H1 (cell line): Measurements from ENCODE around the gene FBXO11. TPM values are rescaled to one million over a fixed set of nuclear protein-coding genes. Genes with fewer than 3 reads are reported as not detected.

Source experiments
- CTCF ChIA-PET: fragments of 300-600 bp; sonication (Branson Sonifier 250); formaldehyde crosslinking; loops from one replicate; lab custom pipeline; 2021; ENCODE audit not compliant: partially characterized antibody; lab: Charles Lee
- POLR2A ChIA-PET: fragments of 300-600 bp; sonication (Branson Sonifier 250); formaldehyde crosslinking; loops from one replicate; lab custom pipeline; 2021; ENCODE audit warnings: inconsistent platforms; ENCODE audit not compliant: partially characterized antibody; lab: Charles Lee
- DNase-seq, 2 experiments: peaks; one replicate each; pipeline versions ENCODE4 v3.0.0 to v3.0.0-alpha.2; 2010 to 2022; ENCODE audit warnings: low spot score in 2 of 2, low read depth in 1 of 2, mixed read lengths in 1 of 2
- FAIRE-seq: peaks from 2 replicates; lab custom pipeline; 2011; peaks lifted over from hg19 to GRCh38; lab: Jason Lieb, UNC
- H2AFZ ChIP-seq: 2 replicates; pipeline ENCODE4 v1.8.1; 2012; ENCODE audit warnings: low read length, inconsistent platforms
- H2AK5ac ChIP-seq: 2 replicates; pipeline ENCODE4 v1.6.1; 2013; ENCODE audit warnings: low read depth, low read length
- H2BK120ac ChIP-seq: replicated peaks from 2 replicates; pipeline ENCODE3; 2013; ENCODE audit warnings: low read depth, low read length, inconsistent platforms
- H2BK12ac ChIP-seq: 2 replicates; pipeline ENCODE4 v1.6.1; 2013; ENCODE audit warnings: low read depth, low read length
- H2BK15ac ChIP-seq: 2 replicates; pipeline ENCODE4 v1.6.1; 2013; ENCODE audit warnings: low read length
- H2BK20ac ChIP-seq: 2 replicates; pipeline ENCODE4 v1.6.1; 2013; ENCODE audit warnings: low read length
- H2BK5ac ChIP-seq: 2 replicates; pipeline ENCODE4 v1.6.1; 2013; ENCODE audit warnings: low read depth, low read length
- H3K14ac ChIP-seq: 2 replicates; pipeline ENCODE4 v1.6.1; 2013; ENCODE audit warnings: inconsistent platforms; ENCODE audit not compliant: insufficient read length
- H3K18ac ChIP-seq: 2 replicates; pipeline ENCODE4 v1.6.1; 2013; ENCODE audit warnings: low read length; ENCODE audit errors: extremely low read depth
- H3K23ac ChIP-seq: 2 replicates; pipeline ENCODE4 v1.6.1; 2013; ENCODE audit warnings: inconsistent platforms; ENCODE audit not compliant: insufficient read length
- H3K23me2 ChIP-seq: 2 replicates; pipeline ENCODE4 v1.6.1; 2013; ENCODE audit warnings: low read depth, low read length
- H3K27ac ChIP-seq: 2 replicates; pipeline ENCODE4 v1.6.1; 2011; ENCODE audit warnings: low read depth, low read length, inconsistent platforms
- H3K27me3 ChIP-seq, 4 experiments: replicated peaks in 1 of 4; 1 replicate in 1 of 4; 2 replicates in 3 of 4; pipeline versions ENCODE4 v1.6.1 to v1.8.1; 2011 to 2013; ENCODE audit warnings: low read length in 3 of 4, mild to moderate bottlenecking in 3 of 4, inconsistent platforms in 2 of 4, mixed read lengths in 2 of 4, moderate library complexity in 1 of 4; ENCODE audit not compliant: control insufficient read depth in 3 of 4, insufficient read depth in 3 of 4; ENCODE audit errors: extremely low read depth in 1 of 4
- H3K36me3 ChIP-seq, 4 experiments: 2 replicates each; pipeline versions ENCODE4 v1.6.1 to v1.8.1; 2011 to 2013; ENCODE audit warnings: mild to moderate bottlenecking in 4 of 4, low read length in 3 of 4, moderate library complexity in 2 of 4, control low read depth in 1 of 4, inconsistent platforms in 1 of 4; ENCODE audit not compliant: insufficient read depth in 4 of 4, control insufficient read depth in 2 of 4
- H3K4ac ChIP-seq: replicated peaks from 2 replicates; pipeline ENCODE3; 2013; ENCODE audit warnings: low read length, low read depth, mixed read lengths, inconsistent platforms; ENCODE audit not compliant: insufficient read length
- H3K4me1 ChIP-seq, 4 experiments: replicated peaks in 1 of 4; 1 replicate in 1 of 4; 2 replicates in 3 of 4; pipeline versions ENCODE4 v1.6.1 to v1.8.1; 2011 to 2013; ENCODE audit warnings: low read length in 3 of 4, inconsistent platforms in 2 of 4, mixed read lengths in 1 of 4; ENCODE audit not compliant: insufficient read depth in 4 of 4, control insufficient read depth in 3 of 4
- H3K4me2 ChIP-seq, 2 experiments: 2 replicates each; pipeline versions ENCODE4 v1.6.1 to v1.8.1; 2011 to 2013; ENCODE audit warnings: low read depth in 2 of 2, low read length in 2 of 2, control low read depth in 1 of 2, inconsistent platforms in 1 of 2, mild to moderate bottlenecking in 1 of 2; ENCODE audit not compliant: insufficient read depth in 1 of 2
- H3K4me3 ChIP-seq, 4 experiments: fragments of 200-600, 300-600 bp in 1 of 4; sonication (generic), shearing (Covaris generic), sonication (Bioruptor Twin) in 1 of 4; 2 replicates each; pipeline versions ENCODE4 v1.5.1 to v1.8.1; 2011 to 2016; ENCODE audit warnings: low read length in 4 of 4, low read depth in 3 of 4, control low read depth in 2 of 4, inconsistent platforms in 2 of 4, mild to moderate bottlenecking in 2 of 4, mixed read lengths in 1 of 4, moderate library complexity in 1 of 4; ENCODE audit not compliant: insufficient read depth in 2 of 4; ENCODE audit errors: extremely low read depth in 1 of 4
- H3K56ac ChIP-seq: replicated peaks from 2 replicates; pipeline ENCODE3; 2013; ENCODE audit warnings: low read depth, mild to moderate bottlenecking, mixed read lengths, low read length, inconsistent platforms; ENCODE audit not compliant: insufficient read length
- H3K79me1 ChIP-seq: 2 replicates; pipeline ENCODE4 v1.6.1; 2013; ENCODE audit warnings: low read depth, low read length, control low read depth
- H3K79me2 ChIP-seq, 2 experiments: 2 replicates each; pipeline versions ENCODE4 v1.6.1 to v1.8.1; 2012 to 2013; ENCODE audit warnings: low read length in 2 of 2, mild to moderate bottlenecking in 2 of 2, inconsistent platforms in 1 of 2; ENCODE audit not compliant: insufficient read depth in 2 of 2, control insufficient read depth in 1 of 2
- H3K9ac ChIP-seq, 4 experiments: replicated peaks in 1 of 4; 1 replicate in 1 of 4; 2 replicates in 3 of 4; pipeline versions ENCODE4 v1.6.1 to v1.8.1; 2011 to 2013; ENCODE audit warnings: low read depth in 3 of 4, low read length in 3 of 4, control low read depth in 2 of 4, mild to moderate bottlenecking in 2 of 4, moderate library complexity in 2 of 4, inconsistent platforms in 1 of 4; ENCODE audit errors: extremely low read depth in 1 of 4
- H3K9me3 ChIP-seq, 2 experiments: 2 replicates each; pipeline versions ENCODE4 v1.6.1 to v1.8.1; 2012 to 2013; ENCODE audit warnings: mild to moderate bottlenecking in 2 of 2, moderate library complexity in 2 of 2, control low read depth in 1 of 2, inconsistent platforms in 1 of 2, low read depth in 1 of 2, low read length in 1 of 2, mixed read lengths in 1 of 2; ENCODE audit not compliant: insufficient read depth in 2 of 2
- H4K20me1 ChIP-seq, 2 experiments: replicated peaks in 1 of 2; 2 replicates each; pipeline versions ENCODE3 to v1.8.1; 2011 to 2013; ENCODE audit warnings: inconsistent platforms in 2 of 2, low read length in 2 of 2, mild to moderate bottlenecking in 1 of 2; ENCODE audit not compliant: insufficient read depth in 2 of 2, control insufficient read depth in 1 of 2
- H4K5ac ChIP-seq: 2 replicates; pipeline ENCODE4 v1.6.1; 2013; ENCODE audit warnings: low read length, low read depth, mixed read lengths, inconsistent platforms; ENCODE audit not compliant: insufficient read length
- H4K8ac ChIP-seq: 2 replicates; pipeline ENCODE4 v1.8.0; 2013; ENCODE audit warnings: mild to moderate bottlenecking, moderate library complexity, low read length, inconsistent platforms; ENCODE audit not compliant: insufficient read depth; ENCODE audit errors: extremely low read depth
- H4K91ac ChIP-seq: replicated peaks from 2 replicates; pipeline ENCODE3; 2013; ENCODE audit warnings: low read length, mixed read lengths, inconsistent platforms; ENCODE audit not compliant: insufficient read length
- CBX5 ChIP-seq: fragments of 300-800, 300-1000 bp; sonication (generic); IDR thresholded peaks from 2 replicates; pipeline ENCODE4 v1.7.1; 2016; ENCODE audit warnings: antibody characterized with exemption, low read length, low read depth
- CHD1 ChIP-seq: IDR thresholded peaks from 2 replicates; pipeline ENCODE4 v1.6.1; 2012; ENCODE audit warnings: low read depth, low read length, improper control_type of control experiment
- HDAC6 ChIP-seq: IDR thresholded peaks from one replicate; pipeline ENCODE4 v1.7.1; 2012; ENCODE audit warnings: low read depth, mild to moderate bottlenecking, inconsistent platforms, low read length, moderate library complexity
- MAX ChIP-seq: IDR thresholded peaks from 2 replicates; pipeline ENCODE4 v1.6.1; 2012; ENCODE audit warnings: inconsistent platforms
- NRF1 ChIP-seq: IDR thresholded peaks from 2 replicates; pipeline ENCODE4 v1.6.1; 2011; ENCODE audit warnings: mild to moderate bottlenecking, low read depth, low read length, improper control_type of control experiment
- RBBP5 ChIP-seq: IDR thresholded peaks from 2 replicates; pipeline ENCODE4 v1.7.1; 2012; ENCODE audit warnings: low read depth, mild to moderate bottlenecking, inconsistent platforms, low read length, moderate library complexity, borderline replicate concordance
- RFX5 ChIP-seq: IDR thresholded peaks from 2 replicates; pipeline ENCODE4 v1.6.1; 2011; ENCODE audit warnings: low read depth, low read length, improper control_type of control experiment, borderline replicate concordance
- RXRA ChIP-seq: IDR thresholded peaks from 2 replicates; pipeline ENCODE4 v1.6.1; 2011; ENCODE audit warnings: low read depth, mild to moderate bottlenecking, low read length, moderate library complexity; ENCODE audit not compliant: insufficient read depth
- SAP30 ChIP-seq: fragments of 300-600 bp; sonication (generic); IDR thresholded peaks from 2 replicates; pipeline ENCODE4 v1.7.1; 2012; ENCODE audit warnings: low read length, moderate library complexity, mild to moderate bottlenecking, inconsistent platforms; ENCODE audit not compliant: insufficient read depth, insufficient replicate concordance
- SIN3A ChIP-seq, 2 experiments: IDR thresholded peaks in 1 of 2; conservative IDR thresholded peaks in 1 of 2; 2 replicates each; pipeline ENCODE4 v1.6.1; 2011 to 2012; ENCODE audit warnings: low read length in 2 of 2, improper control_type of control experiment in 1 of 2, low read depth in 1 of 2, mild to moderate bottlenecking in 1 of 2
- SP2 ChIP-seq: IDR thresholded peaks from 2 replicates; pipeline ENCODE4 v1.6.1; 2012; ENCODE audit warnings: mild to moderate bottlenecking, low read length, inconsistent platforms
- SRF ChIP-seq: IDR thresholded peaks from 2 replicates; pipeline ENCODE4 v1.6.1; 2011; ENCODE audit warnings: mild to moderate bottlenecking, low read depth, low read length, moderate library complexity
- SUZ12 ChIP-seq: fragments of 200-600 bp; sonication (generic); IDR thresholded peaks from 2 replicates; pipeline ENCODE4 v1.6.1; 2012; ENCODE audit warnings: mild to moderate bottlenecking, inconsistent platforms, low read length, moderate library complexity, mixed read lengths
- TAF1 ChIP-seq: IDR thresholded peaks from 2 replicates; pipeline ENCODE4 v1.6.1; 2011; ENCODE audit warnings: mild to moderate bottlenecking, low read depth, low read length
- WGBS, 2 experiments: shearing (Covaris generic) in 1 of 2; methylation state at CpG; one replicate each; pipeline versions ENCODE4 v1.1.6 to v1.1.7; 2013 to 2015; ENCODE audit warnings: low lambda C conversion rate in 2 of 2, mixed read lengths in 2 of 2, inconsistent platforms in 1 of 2, low coverage in 1 of 2, missing lambda C conversion rate in 1 of 2; ENCODE audit not compliant: insufficient replicate concordance in 2 of 2, insufficient coverage in 1 of 2, insufficient read length in 1 of 2; ENCODE audit errors: extremely low coverage in 1 of 2, missing lambda C conversion rate in 1 of 2; 5-methylcytosine and 5-hydroxymethylcytosine counted together
- polyA plus RNA-seq, 7 experiments: library from polyadenylated mRNA; depleted of rRNA in 3 of 7; stranded (reverse) in 5 of 7; unstranded in 2 of 7; fragments of >200 nt in 5 of 7; fragments of 200-250 nt in 2 of 7; gene quantifications; 1 replicate in 5 of 7; 2 replicates in 1 of 7; 4 replicates in 1 of 7; pipeline versions ENCODE4 v1.2.1 to v1.2.3, GENCODE V29; 2011 to 2013; ENCODE audit warnings: missing spikeins in 2 of 7, mixed read lengths in 2 of 7
- total RNA-seq: library from RNA; stranded (reverse); fragmentation: NEBNext Ultra II Directional; extraction: Animal tissue kit (Norgen Biotek cat#: 25700); gene quantifications from 2 replicates; pipeline ENCODE4 v1.2.1, GENCODE V29; 2021

FBXO11 gene
- total and polyA plus RNA-seq, 2 of the 8 experiments (the other 6 are each of a cell fraction or from before 2014, with no cell fraction given): 21.7 to 57.3 TPM

- Histone ChIP-seq H3K27ac (no peak overlapping the region), H2AFZ (no peak overlapping the region), H3K9me3 (no peaks in the 10 kb centered on the region), H4K8ac (no peak overlapping the region), H3K4me3 (no peak overlapping the region), H3K79me1 (peaks cover 4% of the 10 kb centered on the region), H3K36me3 (no peaks in the 10 kb centered on the region), H3K9ac (no peak overlapping the region), H3K14ac (no peak overlapping the region), H3K4me1 (no peaks in the 10 kb centered on the region; a peak in 1 of 7 replicates), H3K18ac (no peak overlapping the region), H4K91ac (no peak overlapping the region), H3K4ac (no peak overlapping the region), H3K79me2 (peaks cover 4 to 97% of the 10 kb centered on the region in 2 experiments; a peak in 3 of 4 replicates), H2BK20ac (no peak overlapping the region), H2BK120ac (no peak overlapping the region), H3K4me2 (no peak overlapping the region), H2BK12ac (no peak overlapping the region), H3K56ac (no peak overlapping the region), H4K20me1 (peaks cover 3% of the 10 kb centered on the region in 2 experiments), H2BK15ac (no peak overlapping the region), H3K23me2 (no peaks in the 10 kb centered on the region), H3K27me3 (no peaks in the 10 kb centered on the region), H3K23ac (no peak overlapping the region), H4K5ac (no peak overlapping the region), H2BK5ac (no peak overlapping the region), H2AK5ac (no peak overlapping the region)
- POLR2A ChIA-PET: interaction anchor here (0.8 to 1.2 kb wide), 2 partner anchors 10 to 11 kb away, joined by 3 to 4 read pairs; no protein-coding TSS in a partner anchor
- 91 to 100% methylated on average over 1 to 6 of the region's 6 CpGs for WGBS, 2 experiments
- DNase-seq (no peak), FAIRE-seq (no peak)
- CTCF ChIA-PET: interaction anchor here (0.5 to 1.5 kb wide), 6 partner anchors 9 to 640 kb away, joined by 3 to 5 read pairs (median 3); no protein-coding TSS in a partner anchor
- no peak for TF ChIP-seq SAP30
- no peak for TF ChIP-seq MAX
- no peak for TF ChIP-seq SIN3A (conservative IDR thresholded peaks at IDR 0.05 in 1 of 2, IDR thresholded peaks at IDR 0.05 in 1 of 2; ENCODE audit: low read depth in 1 of 2, low read length in 2 of 2)
- TF ChIP-seq SUZ12: no peak
- TF ChIP-seq CHD1: no peak
- no peak for TF ChIP-seq RXRA
- TF ChIP-seq CBX5: no peak
- no peak for TF ChIP-seq SP2
- no peak for TF ChIP-seq NRF1
- no peak for TF ChIP-seq RBBP5
- TF ChIP-seq RFX5: no peak
- no peak for TF ChIP-seq TAF1
- no peak for TF ChIP-seq HDAC6
- no peak for TF ChIP-seq SRF
These were observed 43.3 kb downstream of the FBXO11 start for GRCh38 chr2:47862949-47863348.
